ENCODE measurements around the gene TIMM44.

Gene TIMM44, protein sequence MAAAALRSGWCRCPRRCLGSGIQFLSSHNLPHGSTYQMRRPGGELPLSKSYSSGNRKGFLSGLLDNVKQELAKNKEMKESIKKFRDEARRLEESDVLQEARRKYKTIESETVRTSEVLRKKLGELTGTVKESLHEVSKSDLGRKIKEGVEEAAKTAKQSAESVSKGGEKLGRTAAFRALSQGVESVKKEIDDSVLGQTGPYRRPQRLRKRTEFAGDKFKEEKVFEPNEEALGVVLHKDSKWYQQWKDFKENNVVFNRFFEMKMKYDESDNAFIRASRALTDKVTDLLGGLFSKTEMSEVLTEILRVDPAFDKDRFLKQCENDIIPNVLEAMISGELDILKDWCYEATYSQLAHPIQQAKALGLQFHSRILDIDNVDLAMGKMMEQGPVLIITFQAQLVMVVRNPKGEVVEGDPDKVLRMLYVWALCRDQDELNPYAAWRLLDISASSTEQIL

GRCh38 chr19:7943444-7944176, at the start of gene TIMM44:
TIMM44 (minus strand) TSS chr19:7943666; CDS start chr19:7943651, 15 bp downstream.
- in situ Hi-C loops (cut with MboI; ENCODE audit: low sequenced_read_pairs) = no loop called here

DNA sequence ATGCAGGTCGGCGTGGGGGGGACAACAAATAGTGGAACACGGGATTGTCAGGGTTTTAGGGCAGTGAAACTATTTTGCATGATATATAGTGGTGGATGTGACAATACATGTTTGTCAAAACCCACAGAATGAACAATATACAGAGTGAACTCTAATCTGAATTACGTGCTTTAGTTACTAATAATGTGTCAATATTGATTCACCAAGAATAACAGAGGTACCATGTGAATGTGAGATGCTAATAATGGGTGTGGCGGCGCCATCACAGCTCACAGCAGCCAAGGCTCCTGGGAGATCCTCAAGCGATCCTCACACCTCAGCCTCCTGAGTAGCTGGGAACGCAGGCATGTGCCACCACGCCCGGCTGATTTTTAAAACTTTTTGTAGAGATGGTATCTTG, 49.1 kb upstream of the TIMM44 start:
- in situ Hi-C loops (cut with MboI; ENCODE audit: low sequenced_read_pairs) = no loop called here

DNA sequence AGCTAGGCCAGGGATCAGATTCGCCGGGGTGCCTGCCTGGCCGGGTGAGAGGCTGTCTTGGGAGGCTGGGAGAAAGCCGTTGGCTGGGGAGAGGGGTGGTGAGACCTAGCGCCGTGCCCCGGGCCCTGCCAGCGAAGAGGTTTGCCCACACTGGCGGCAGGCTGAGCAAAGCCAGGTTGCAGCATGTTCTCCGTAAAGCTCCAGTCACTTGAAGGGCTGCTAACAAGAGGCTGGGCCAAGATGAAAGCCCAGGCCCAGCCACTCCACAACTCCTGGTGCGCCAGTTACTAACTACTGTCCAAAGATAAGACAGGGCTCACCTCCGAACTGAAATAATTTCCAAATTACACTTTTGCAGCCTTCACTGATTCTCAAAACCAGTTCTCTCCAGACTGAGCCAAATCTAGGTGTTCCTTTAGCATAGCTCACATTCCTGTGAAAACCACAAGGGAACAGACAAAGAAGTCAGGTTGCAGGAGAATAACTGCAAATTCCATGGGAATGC, 45.7 kb upstream of the TIMM44 start:
- in situ Hi-C loops (cut with MboI; ENCODE audit: low sequenced_read_pairs) = no loop called here

DNA sequence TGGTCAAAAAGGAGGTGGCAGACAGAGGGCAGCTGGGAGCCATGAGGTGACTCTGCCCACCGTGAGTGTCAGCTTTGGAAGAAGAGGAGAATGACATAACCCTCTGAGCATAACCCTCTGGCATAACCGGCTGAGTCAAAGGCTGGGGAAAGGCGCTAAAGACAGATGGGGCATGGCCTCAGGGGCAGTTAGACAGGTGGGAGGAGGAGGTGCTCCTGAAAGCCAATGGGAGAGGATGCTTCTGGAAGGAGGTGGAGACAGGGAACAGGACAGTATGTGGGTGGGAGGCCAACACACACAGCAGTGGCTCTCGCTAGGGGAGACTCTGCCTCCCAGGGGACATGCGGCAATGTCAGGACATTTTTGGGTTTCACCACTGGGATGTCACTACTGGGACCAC, 44.8 kb upstream of the TIMM44 start:
- in situ Hi-C loops (cut with MboI; ENCODE audit: low sequenced_read_pairs) = no loop called here

GRCh38 chr19:7987114-7987768, 43.8 kb upstream of the TIMM44 start:
- in situ Hi-C loops (cut with MboI; ENCODE audit: low sequenced_read_pairs) = no loop called here

- in situ Hi-C loops (cut with MboI; ENCODE audit: low sequenced_read_pairs) = no loop called here
Measured at GRCh38 chr19:7986321-7987113, 43.1 kb upstream of the TIMM44 start.

DNA sequence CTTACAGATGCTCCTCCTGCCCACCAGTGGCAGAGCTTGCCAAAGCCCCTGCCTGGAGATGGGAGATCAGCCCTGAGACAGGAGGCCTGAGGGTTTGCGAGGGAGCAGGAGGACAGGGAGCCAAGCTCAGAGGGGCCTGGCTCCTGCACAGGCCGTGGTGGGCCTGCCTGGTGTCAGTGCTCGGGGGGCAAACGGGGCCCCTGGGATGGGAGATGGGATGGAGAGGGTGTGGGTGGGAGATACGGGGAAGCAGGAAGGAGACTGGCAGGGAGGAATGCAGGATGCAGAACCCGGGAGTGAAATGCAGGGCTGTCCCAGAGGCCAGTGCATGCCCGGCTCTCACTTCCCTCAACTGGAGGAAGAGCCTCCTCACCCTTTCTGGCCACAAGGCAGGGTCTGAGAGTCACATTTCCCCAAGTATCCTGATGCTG, 42.0 kb upstream of the TIMM44 start:
- in situ Hi-C loops (cut with MboI; ENCODE audit: low sequenced_read_pairs) = no loop called here

DNA sequence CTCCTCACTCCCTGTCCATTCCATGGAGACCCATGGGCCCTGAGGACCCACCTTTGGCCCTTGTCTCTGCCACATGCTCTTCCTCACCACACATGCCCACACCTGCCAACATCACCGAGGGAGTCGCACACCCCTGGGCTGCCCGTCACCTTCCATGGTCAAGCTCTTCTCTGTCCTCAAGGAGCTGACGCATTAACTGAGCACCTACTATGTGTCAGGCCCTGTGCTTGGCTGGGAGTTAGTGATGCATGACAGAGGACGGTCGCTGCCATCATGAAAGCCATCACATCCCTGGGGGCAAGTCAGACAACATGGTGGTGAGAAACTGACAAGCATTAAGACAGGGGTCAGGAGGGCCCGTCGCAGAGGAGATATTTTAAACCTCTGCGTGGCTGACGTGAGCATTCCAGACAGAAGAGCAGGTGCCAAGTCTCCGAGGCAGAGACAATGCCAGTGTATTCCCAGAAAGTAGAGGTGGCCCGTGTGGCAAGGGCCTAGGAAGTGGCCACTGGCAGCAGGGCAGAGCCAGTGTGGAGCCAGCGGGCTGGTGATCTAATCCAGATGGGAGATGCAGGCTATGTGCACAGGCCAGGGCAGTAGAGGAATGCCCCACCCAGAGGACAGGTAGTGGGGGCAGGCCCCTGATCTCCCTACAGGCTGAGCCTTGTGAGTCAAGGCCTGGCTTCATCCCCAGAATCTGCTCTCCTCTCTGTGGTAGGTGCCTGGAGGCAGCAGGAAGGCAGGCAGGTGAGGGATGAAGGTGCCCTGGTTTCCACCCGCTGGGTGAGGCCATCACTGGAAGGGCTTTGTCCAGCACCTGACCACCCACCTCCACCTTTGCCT, 40.8 kb upstream of the TIMM44 start:
- in situ Hi-C loops (cut with MboI; ENCODE audit: low sequenced_read_pairs) = no loop called here

DNA sequence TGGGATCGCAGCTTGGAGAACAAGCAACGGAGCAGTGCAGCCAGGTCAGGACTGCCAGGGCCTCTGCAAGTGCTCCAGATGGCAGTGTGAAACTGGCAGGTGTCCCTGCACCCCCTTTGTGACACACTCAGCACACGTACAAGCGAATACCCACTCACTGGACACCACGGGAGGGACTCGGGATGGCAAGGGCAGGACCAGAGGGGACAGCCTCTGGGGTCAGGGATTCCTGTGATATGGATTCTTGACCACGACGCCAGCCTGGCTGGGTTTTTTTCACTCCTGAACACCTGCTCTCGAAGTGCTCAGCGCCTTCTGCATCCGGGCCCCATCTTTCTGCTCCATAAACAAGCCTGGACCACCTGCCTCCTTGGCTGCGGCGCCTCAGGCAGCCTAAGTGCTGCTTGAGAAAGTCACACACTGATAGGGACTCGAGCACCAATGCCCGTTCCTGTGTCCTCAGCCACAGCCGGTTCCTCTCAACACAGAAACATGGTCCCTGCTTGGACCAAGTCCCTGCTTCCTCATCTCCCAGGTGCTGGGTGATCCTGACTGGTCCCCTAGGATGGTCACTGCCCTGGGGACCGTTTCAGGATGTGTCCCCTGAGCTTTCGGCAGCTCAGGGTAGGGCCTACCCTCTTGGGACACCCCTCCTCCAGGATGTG, 40.0 kb upstream of the TIMM44 start:
- in situ Hi-C loops (cut with MboI; ENCODE audit: low sequenced_read_pairs) = no loop called here

DNA sequence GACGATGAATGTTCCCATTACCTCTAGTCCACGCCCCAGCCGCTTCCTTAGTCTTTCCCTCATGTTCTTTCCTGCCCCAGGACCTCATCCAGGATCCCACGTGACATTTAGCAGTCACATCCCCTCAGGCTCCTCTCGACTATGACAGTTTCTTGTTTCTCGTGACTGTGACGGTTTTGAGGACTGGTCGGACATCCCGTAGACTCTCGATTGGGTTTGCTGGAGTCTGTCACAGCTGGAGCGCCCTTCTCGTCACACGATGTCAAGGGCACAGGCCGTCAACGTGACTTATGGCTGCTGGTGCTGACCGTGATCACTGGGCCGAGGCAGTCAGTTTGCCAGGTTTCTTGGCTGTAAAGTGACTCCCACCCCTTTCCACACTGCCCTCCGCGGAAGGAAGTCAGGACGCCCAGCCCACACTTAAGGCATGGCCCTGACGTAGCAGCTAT, 39.2 kb upstream of the TIMM44 start:
- in situ Hi-C loops (cut with MboI; ENCODE audit: low sequenced_read_pairs) = no loop called here

- in situ Hi-C loops (cut with MboI; ENCODE audit: low sequenced_read_pairs) = no loop called here
Measured at GRCh38 chr19:7982103-7982502, 38.6 kb upstream of the TIMM44 start.

DNA sequence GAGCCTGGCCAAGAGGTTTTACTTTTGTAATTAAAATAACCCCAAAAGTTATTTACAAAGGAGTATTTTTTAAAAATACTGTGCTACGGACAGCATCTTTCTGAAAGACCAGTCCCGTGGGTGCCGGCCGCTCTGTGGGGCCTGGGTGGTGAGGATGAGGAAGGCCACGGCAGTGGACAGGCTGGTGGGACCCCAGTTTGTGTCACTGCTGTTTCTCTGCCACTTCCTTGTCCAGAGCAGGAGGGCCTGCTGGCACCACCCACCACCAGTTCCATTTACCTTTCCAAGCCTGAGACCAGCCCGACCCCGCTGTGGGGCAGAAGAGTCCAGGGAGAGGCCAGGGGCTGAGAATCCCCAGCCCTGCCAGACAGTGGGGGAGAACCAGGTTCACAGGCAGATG, 38.2 kb upstream of the TIMM44 start:
- in situ Hi-C loops (cut with MboI; ENCODE audit: low sequenced_read_pairs) = no loop called here

DNA sequence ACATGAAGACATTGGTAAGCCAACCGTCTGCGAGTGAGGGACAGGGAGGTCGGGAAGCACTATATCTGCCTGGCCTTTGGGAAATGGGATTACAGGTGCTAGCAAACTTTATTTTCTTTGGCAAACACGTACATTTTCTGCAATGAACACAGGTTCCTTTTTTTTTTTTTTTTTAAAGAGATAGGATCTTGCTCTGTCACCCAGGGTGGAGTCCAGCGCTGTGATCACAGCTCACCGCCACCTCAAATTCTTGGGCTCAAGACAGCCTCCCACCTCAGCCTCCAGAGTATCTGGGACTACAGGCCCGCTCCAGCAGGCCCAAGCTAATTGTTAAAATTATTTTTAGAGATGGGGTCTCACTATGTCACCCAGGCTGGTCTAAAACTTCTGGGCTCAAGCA, 37.7 kb upstream of the TIMM44 start:
- in situ Hi-C loops (cut with MboI; ENCODE audit: low sequenced_read_pairs) = no loop called here

GRCh38 chr19:7980635-7981121, 37.2 kb upstream of the TIMM44 start:
- in situ Hi-C loops (cut with MboI; ENCODE audit: low sequenced_read_pairs) = no loop called here

- in situ Hi-C loops (cut with MboI; ENCODE audit: low sequenced_read_pairs) = no loop called here
Measured at GRCh38 chr19:7980168-7980567, 36.7 kb upstream of the TIMM44 start.

GRCh38 chr19:7979559-7979958, 36.1 kb upstream of the TIMM44 start:
- in situ Hi-C loops (cut with MboI; ENCODE audit: low sequenced_read_pairs) = no loop called here

GRCh38 chr19:7979011-7979410, 35.5 kb upstream of the TIMM44 start:
- in situ Hi-C loops (cut with MboI; ENCODE audit: low sequenced_read_pairs) = no loop called here

DNA sequence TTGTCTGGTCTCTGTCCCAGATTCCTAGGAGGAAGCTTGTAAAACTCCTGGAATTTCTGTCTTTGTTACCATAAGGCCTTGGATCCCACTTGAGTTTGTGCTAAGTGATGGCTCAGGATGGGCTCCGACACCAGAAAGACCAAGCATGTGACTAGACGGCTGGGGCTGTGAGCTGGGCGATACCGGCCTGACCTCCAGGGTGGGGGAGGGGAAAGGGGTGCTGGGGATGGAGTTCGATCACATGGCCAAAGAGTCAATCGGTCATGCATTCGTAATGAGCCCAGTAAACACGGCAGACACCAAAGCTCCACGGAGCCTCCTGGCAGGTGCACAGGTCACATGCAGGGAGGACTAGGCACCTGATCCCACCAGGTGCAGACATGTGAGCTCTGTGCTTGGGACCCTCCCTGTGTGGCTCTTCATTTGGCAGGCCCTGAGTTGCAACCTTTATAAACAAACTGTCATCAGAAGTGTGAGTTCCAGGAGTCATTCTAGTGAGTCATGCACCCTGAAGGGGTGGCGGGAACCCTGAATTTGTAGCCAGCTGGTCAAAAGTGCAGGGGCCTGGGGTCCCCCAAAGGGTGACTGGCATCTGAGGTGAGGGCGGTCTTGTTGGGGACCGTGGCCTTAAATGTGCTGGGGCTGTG, 34.8 kb upstream of the TIMM44 start:
- in situ Hi-C loops (cut with MboI; ENCODE audit: low sequenced_read_pairs) = no loop called here

GRCh38 chr19:7977723-7978040, 34.2 kb upstream of the TIMM44 start:
- in situ Hi-C loops (cut with MboI; ENCODE audit: low sequenced_read_pairs) = no loop called here

Measured in HL-60/S4 (cell line).